ENCODE results near the gene CDK5RAP3.

Gene CDK5RAP3

GRCh38 chr17:47949197-47949759 lies 21.6 kb upstream of the CDK5RAP3 start:
- DNase-seq, result peak; percentile 67

DNA sequence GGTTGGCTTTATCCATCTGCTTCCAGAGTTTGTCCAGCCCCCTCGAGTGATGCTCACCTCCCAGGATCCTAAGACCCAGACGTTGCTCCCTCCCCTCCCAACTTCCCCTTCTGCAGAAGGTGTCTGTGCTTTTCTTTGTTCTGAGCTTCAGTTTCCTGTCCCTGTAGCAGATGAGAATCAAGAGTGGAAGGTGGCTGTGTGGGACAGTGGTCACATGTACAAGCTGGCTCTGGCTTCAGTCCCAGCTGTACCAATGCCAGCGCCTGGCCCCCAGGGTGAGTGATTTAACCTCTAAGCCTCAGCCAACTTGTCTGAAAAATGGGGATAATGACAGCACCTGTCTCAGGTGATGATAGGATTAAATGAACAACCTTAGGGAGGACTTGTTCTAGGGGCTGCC lies 21.0 kb upstream of the CDK5RAP3 start:
- no peak for DNase-seq

GRCh38 chr17:47950448-47950847 lies 20.5 kb upstream of the CDK5RAP3 start:
- no peak for DNase-seq

DNA sequence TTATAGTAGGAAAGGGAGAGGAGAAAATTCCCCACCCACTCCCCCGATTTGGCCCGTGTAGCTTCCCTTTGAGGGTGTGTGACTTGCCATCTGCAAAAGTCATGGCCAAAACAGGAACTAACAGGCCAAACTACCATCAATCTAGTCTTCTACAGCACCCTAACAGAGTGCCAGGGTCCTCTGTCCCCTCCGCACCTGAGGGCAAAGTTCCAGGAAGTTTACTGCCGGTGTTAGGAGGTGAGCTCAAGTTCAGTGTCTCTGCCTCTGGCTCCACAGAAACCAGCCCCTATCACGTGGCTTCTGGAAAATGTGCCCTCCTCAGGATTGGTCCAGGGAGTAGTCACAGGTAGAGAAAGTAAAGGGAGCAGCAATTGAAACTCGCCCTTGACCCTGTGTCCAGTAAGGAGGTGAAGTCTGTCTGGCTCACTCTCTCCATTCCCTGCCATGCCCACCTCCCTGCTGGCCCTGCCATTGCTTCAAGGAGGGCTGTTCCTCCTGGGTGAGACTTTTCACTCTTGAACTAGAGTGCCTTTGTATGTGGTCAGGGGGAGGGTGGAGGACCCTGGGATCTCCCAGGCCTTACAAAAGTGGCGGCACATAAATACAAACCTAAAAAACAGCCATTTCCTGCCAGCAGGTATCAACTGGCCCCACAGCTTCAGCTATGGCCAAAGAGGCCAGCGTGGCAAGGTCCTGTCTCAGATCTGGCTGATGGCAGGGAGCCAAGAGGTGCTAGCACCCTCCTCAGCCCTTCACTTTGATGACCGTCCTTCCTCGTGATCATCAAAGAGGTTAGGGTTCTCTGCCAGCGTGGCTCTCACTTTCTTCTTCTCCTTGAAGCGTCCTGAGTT lies 18.5 kb upstream of the CDK5RAP3 start:
- DNase-seq, result no peak

GRCh38 chr17:47953909-47954308 lies 17.0 kb upstream of the CDK5RAP3 start:
- DNase-seq, result no peak

GRCh38 chr17:47955497-47956461 lies 15.1 kb upstream of the CDK5RAP3 start:
- DNase-seq, result peak; percentile 95

DNA sequence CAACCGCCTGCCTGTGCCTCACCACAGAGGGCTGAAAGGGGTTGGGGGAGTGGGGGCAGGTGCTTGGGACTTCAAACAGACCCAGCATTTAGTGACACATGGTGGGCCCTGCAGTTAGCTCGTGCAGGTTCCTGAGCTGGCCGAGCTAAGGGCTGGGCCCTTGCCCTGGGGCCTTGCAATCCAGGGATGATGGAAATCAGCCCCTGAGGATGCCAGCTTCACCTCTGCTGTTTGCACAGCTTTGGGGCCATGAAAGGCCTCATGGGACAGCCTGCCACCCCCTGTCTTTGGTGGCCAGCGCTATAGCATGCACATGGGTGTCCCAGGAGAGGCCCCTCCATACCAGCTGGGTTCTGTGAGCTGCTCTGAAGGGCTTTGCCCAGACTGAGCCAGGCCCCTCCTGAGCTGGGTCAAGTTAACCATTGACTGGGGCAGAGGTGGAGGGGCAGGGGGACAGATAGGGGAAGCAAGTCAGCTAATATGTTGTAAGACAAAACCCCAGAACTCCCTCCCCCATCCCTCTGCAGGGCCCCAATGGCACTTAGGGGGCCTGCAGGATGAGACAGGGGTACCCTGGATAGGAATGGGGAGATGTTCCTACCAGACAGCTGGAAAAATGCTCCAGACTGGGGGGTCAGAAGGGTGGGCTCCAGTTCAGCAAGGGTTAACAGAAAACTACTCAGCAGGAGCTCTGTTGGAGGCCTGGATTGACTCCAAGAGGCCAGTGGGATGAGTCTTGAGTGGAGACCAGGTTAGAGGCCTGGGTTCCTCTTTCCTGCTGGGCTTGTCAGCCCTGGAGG lies 13.9 kb upstream of the CDK5RAP3 start:
- DNase-seq, result no peak

DNA sequence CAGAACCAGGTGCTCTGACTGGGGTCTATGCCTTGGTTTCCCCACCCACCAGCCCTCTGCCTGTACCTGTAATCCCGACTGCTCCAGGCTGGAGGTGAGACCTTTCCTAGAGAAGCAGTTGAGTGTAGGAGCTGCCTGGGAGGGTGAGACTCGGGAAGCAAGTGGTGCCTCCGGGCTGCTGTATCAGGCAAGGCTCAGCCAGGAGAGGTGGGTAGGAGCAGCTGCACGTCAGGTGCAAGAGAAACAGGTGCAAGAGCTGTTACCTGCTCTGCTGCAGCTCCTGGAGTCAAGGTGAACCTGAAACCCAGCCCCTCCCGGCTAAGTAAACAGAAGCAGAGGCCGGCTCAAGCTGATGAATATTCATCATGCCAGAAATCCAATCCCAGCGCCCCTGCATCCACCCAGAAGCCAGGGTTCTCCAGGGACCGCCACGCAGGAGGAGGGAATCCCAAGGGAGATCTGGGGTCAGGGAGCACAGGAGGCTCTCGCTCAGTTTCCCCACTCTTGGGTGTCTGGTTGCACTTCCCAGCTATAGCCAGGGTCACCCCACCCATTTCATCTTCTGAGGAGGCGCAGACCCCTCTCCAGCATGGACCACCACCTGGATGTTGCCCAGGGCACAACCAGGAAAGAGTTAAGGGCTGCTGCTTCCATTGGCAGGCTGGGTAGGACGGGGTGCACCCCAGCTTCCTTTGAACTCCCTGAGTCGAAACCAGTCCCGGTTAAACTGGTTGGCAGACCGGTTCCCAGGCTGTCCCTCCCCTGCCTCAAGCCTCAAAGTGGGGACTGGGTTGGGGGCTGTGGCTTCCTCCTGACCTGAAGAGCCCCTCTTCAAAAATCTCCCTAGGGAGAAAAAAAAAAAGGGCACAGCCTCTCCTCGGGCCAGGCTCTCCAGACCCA lies 13.1 kb upstream of the CDK5RAP3 start, which contains the start of gene PRR15L:
TSS of gene PRR15L (minus strand) at position 293 of the 900 bp plus-strand sequence. CDS start 4,649 bp downstream, outside the sequence.
- DNase-seq, result peak; percentile 96

- peak; percentile 53 for DNase-seq
Measured at GRCh38 chr17:47959825-47960655, 10.9 kb upstream of the CDK5RAP3 start.

DNA sequence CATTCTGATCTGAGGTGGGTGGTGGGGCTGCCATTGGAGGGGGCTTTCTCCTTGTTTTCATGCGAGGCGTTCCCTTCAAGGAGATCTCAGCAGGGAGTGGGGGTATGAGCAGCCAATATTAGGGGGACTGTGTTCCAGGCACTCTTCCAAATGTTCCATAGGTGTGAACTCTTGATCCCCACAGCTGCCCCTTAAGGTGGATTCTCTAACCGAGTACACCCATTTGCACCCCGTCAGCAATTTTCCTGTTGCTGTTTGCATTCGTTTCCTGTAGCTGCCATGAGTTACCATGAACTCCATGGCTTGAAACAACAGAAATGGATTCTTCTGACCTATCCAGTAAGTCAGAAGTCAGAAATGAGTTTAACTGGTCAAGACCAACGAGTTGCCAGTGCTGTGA lies 9.5 kb upstream of the CDK5RAP3 start:
- DNase-seq, result no peak

DNA sequence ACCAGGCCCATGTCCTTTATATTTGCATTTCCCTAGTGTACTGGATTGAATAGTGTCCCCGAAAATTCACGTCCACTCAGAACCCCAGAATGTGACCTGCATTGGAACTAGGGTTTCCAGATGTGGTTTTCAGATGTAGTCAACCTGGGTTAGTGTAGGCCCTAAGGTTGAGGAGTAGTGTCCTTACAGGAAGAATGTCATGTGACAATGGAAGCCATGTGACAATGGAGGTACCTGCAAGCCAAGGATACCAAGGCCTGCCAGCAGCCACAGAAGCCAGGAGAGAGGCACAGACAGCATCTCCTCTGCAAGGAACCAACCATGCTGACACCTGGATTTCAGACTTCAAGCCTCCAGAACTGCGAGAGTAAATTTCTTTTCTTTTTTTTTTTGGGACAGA lies 8.0 kb upstream of the CDK5RAP3 start:
- DNase-seq, result no peak

- DNase-seq, result no peak
Measured at GRCh38 chr17:47964856-47965255, 6.1 kb upstream of the CDK5RAP3 start.

DNA sequence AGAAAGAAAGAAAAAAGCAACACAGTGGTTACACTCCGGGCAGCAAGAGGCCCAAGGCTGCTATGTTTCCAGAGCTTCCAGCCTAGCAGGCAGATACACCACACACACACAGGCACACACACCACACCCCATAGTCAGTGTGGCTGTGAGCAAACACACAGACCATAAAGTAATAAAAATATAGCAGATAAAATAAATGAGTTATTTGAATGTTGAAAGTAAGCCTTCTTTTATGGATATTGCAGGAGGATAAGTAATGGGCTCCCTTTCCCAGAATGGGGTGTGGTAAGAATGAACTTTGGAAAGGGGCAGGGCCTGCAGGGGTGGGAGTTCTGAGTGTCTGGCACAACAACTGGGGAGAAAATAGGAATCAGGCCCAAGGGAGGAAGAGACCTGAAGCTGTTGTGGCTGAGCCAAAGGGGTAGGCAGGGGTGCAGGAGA lies 4.8 kb upstream of the CDK5RAP3 start:
- DNase-seq, result no peak

DNA sequence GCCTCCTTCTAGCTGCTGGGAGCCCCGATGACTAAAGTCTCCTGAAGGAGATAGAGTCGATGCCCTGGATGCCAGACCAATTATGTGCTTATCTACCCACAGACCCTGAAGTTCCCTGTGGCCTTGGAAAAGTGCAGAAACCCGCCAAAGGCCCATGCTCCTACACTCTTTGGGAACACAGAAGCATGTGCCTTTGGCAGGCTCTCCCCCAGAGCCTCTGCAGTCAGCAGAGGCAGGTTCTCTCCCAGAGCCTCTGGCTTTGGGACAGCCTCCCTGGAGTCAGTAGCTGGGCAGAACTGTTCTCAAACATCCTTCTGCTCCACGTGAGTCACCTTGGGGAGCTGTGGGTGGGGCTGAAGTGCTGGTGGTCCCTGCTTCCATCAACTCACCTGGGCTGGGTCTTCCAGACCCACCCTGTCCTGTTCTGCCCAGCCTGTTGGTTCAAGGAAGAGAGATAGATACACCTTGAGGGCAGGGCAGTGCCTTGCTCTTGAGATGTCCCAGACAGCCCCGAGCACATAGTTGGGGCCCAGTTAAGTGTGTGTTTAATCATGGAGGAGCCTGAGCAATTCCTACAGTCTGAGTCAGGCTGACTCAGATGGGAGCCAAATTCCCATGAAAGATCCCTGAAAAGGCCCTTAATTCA lies 3.2 kb upstream of the CDK5RAP3 start:
- DNase-seq, result no peak

DNA sequence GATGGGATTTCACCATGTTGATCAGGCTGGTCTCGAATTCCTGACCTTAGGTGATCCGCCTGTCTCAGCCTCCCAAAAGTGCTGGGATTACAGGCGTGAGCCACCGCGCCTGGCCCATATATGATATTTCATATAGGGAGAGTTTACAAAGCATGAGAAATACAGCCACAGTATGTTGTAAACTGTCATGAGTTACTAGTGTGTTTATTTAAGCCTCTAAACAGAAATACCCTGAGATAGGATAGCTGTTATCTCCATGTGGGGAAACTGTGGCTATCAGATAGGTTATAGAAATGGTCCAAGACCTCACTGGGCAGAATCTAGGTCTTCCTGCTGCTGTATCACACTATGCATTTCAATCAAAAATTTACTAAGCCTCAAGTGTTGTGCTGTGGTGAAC lies 2.1 kb upstream of the CDK5RAP3 start:
- no peak for DNase-seq

- no peak for DNase-seq
Measured at GRCh38 chr17:47969930-47970724, 786 bp upstream of the CDK5RAP3 start.

GRCh38 chr17:47973541-47973940 lies 2.6 kb downstream of the CDK5RAP3 start:
- no peak for DNase-seq

GRCh38 chr17:47975189-47975822 lies 4.4 kb downstream of the CDK5RAP3 start:
- DNase-seq, result no peak

Data from DMS79 (cell line).